CD4-positive, alpha-beta T cell treated with Interleukin-2 at 100 ng/mL for 4 hours (primary cell): ENCODE data around the gene TNKS1BP1.
A peak's percentile ranks its signal among the peaks of the same experiment; 100 is the strongest.
"Not testable (repeated sequence)": the region's sequence is repeated elsewhere in the genome, so short reads cannot be mapped to it uniquely, and the experiment has no call there.

ENCODE experiments used
- DNase-seq: peaks from one replicate; pipeline ENCODE4 v3.0.0-alpha.2; 2020; ENCODE audit warnings: low spot score

The TNKS1BP1 gene

DNA sequence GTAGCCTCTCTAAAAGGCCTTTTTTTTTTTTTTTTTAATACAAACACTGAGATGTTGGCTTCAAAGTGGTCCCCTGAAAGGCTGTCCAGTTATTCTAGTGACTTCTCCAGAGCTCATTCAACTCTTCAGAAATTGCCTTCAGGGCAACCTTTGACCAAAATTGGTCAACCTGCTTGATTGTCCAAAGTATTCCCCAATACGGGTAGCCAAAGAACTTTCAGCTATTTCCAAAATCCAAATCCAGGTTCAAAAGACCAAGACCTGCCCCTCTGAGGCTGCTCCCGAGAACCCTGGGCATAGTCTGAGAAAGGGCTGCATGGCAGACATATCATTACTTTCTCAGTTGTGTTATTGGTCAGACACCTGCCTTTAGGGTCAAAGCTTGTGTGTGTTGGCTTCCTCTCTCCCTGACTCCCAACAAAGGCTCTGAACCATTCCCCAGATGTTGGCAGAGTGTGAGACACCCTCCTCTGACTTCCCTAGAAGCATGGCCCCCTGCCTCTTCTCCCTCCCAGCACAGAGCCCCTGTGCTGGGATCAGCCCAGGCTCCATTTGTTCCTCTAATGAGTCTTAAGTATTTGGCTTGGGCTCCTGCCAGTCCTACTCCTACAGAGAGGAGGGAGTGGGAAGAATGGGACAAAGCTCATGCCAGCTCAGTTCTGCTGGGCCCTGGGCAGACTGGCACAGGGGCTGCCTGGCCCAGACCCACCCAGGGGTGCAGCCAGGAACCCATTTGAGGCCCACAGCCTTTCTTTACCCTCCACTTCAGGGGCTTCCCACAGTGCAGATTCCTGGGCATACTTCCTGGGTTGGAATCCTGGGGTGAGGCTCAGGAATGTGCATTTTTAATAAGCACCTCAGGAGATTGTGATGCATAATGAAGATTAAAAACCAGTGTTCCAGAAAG, 30.3 kb downstream of the TNKS1BP1 start:
- DNase-seq = no peak

DNA sequence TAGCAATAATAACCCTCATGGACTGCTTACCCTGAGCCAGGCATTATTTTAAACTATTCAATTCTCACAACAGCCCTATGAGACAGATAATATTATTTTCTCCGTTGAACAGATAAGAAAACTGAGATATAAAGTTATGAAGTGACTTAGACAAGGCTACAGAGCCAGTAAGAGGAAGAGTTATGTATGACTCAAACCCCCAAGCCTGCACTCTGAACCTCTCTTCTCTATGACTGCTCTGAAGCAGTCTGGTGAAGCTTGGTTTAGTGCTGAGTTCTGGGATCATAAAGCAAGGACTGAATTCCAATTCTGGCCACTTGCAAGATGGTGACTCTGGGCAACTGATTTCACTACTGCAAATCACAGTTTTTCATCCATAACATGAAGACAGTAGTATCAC, 34.5 kb downstream of the TNKS1BP1 start:
- no peak for DNase-seq

DNA sequence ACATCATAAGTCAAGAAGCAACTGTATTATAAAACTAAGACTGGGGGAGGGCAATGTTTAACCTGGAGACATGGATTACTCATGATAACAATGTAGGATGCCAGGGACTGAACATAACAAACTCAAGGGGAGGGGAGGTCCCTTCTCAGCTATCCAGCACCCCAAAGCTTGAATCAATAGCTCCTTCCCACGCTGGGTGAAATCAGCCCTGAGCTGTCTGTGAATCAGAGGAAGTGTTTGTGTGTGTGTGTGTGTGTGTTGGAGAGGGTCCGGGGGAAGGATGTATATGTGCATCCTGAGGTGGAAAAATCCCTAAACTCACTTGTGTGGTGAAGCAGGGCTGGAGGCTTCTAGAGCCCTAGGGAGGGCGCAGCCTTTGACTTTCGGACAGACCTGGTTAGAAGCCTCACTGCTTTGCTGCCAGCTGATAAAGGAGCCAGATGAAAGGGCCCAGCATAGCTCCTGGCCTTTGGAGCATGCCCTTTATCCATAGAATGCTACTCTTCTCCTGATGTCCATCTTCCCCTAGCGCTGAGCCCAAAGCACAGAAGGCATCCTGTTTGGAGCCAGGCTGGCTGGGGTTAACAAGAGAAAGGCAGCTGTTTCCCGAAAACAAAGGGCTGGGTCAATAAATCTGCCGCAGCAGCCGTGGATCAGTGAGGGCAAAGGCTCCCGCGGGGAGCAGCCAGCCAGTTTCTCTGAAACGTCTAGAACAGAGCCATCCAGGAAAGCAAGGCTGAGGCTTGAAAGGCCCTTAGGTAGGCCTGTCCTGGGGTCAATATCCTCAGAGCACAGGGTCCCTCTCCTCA, 35.8 kb downstream of the TNKS1BP1 start:
- DNase-seq = no peak

DNA sequence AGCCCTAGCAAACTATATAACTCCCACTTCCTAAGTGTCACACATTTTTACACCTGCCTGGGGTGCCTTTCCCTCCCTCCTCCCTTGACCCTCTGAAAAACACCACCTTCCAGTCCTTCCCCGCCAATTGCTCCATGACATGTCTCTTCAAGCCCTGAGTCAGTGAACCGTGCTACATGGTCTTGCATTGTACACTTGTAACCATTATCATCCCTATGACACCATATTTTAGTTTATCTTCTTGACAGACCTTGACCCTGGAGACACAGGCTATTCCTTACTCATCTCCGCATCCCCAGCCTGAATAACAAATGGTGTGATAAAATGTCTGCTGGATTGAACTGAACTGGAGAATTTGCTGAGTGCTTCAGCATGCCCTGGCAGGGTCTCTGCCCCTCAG, 36.9 kb downstream of the TNKS1BP1 start:
- DNase-seq = no peak

DNA sequence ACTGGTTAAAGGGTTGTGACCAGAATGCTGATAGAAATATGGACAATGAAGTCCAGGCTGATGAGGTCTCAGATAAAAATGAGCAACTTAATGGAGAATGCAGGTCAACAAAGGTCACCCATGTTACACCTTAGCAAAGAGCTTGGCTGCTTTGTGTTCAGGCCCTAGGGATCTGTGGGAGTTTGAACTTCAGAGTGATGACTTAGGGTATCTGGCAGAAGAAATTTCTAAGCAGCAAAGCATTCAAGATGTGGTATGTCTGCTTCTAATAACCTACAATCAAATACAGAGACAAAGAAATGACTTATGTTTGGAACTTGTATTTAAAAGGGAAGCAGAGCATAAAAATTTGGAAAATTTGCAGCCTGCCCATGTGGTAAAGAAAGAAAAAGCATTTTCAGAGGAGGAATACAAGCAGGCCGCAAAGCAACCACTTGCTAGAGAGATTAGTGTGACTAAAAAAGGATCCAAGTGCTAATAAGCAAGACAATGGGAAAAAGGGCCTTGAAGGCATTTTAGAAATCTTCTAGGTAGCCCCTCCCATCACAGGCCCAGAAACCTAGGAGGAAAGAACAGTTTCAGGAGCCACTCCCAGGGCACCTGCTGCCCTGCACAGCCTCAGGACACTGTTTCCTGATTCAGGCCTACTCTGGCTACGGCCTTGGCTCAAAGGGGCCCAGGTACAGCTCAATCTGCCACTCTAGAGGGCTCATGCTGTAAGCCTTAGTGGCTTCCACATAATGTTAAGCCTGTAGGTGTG, 41.3 kb downstream of the TNKS1BP1 start:
- DNase-seq = no peak

DNA sequence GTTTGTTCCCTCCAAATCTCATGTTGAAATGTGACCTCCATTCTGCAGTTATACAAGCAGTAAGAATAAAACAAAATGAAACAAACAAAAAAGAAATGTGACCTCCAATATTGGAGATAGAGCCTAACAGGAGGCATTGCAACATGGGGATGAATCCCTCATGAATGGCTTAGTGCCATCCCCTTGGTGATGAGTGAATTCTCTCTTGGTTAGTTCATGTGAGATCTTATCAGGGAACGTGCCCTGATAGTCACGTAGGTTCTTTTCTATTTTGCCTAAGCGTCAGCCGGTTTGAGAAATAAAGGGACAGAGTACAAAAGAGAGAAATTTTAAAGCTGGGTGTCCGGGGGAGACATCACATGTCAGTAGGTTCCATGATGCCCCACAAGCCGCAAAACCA, 43.2 kb downstream of the TNKS1BP1 start:
- DNase-seq = not testable (repeated sequence)

DNA sequence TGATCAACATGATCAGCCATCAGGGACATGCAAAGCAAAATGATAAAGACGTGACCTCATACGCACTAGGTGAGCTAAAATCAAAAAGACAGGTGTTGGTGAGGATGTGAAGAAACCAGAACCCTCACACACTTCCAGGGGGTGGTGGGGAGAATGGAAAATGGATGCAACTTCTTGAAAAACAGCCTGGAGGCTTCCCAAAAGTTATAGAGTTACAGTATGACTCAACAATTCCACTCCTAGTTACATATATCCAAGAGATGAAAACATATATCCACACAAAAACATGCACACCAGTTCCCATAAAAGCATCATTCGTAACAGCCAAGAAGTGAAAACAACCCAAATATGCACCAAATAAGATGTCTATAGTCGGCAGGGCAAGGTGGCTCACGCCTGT, 45.6 kb downstream of the TNKS1BP1 start:
- no peak for DNase-seq

DNA sequence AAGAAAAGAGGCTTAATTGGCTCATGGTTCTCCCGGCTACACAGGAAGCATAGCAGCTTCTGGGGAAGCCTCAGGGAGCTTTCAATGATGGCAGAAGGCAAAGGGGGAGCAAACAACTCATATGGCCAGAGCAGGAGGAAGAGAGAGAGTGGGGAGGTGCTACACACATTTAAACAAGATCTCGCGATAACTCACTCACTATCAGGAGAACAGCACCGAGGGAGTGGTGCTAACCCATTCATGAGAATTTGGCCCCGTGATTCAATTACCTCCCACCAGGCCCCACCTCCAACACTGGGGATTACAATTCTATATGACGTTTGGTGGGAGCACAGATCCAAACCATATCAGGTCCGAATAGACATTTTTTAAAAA, 46.0 kb downstream of the TNKS1BP1 start:
- no peak for DNase-seq

DNA sequence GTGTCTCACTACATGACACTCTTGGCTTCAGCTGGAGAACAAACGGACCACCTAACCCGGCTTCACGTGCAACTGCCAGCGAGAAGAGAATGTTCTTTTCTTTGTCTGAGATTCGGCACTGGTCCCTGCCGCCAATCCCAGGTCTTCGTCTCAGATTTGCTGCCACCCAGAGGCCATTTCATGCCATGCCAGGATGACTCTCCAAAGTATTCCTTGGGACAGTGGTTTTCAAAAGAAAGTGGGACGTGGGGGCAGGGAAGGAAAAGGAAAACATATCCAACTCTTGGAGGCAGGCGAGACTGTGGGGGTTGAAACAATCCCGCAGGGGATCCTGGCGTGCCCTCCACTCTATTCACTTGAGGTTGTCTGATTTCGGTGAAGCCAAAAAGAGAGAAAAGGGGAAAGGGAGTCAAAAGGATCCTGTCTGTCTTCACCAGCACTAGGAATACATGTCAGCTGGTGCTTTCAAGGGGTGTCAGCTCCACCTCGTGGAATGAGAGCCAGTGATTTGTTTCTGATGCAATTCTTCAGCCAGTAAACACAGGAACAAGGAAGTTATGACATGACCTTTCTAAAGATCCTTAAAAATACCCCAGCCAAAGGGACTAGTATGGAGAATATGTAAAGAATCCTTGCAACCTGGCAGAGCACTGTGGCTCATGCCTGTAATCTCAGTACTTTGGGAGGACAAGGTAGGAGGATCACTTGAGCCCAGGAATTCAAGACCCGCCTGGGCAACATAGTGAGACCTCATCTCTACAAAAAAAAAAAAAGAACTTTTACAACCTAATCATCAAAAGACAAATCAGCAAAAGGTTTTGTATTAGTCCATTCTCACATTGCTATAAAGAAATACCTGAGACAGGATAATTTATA, 46.7 kb downstream of the TNKS1BP1 start:
- DNase-seq = peak; percentile 16

DNA sequence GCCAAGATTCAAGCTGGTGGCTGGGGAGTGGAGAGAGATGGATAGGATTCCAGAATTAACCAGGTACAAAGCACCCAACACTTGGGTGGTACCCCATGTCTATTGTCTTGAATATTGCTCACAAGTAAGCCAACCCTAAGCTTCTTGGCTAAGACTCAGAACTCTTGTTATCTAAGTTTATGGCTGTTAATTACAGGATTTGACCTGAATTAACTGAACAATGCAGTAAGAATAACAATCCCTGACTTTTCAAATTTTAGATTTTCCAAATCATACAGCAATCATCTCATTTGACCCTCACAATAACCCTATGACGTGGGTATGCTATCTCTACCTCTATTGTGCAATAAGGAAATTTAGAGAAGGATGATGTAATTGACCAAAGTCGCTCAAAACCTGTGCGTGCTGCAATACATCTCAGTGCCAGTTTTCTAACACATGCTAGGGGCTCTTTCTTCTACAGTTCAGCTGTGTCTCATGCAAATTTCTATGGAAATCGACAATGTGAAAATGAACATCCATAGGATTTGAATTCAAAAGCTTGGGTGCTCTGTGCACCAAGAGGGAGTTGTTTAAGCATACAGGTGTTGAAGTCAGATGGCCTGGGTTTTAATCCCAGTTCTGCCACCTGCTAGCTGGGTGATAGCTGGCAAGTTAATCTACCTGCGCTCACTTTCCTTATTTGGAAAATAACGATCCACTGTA, 47.6 kb downstream of the TNKS1BP1 start:
- no peak for DNase-seq

DNA sequence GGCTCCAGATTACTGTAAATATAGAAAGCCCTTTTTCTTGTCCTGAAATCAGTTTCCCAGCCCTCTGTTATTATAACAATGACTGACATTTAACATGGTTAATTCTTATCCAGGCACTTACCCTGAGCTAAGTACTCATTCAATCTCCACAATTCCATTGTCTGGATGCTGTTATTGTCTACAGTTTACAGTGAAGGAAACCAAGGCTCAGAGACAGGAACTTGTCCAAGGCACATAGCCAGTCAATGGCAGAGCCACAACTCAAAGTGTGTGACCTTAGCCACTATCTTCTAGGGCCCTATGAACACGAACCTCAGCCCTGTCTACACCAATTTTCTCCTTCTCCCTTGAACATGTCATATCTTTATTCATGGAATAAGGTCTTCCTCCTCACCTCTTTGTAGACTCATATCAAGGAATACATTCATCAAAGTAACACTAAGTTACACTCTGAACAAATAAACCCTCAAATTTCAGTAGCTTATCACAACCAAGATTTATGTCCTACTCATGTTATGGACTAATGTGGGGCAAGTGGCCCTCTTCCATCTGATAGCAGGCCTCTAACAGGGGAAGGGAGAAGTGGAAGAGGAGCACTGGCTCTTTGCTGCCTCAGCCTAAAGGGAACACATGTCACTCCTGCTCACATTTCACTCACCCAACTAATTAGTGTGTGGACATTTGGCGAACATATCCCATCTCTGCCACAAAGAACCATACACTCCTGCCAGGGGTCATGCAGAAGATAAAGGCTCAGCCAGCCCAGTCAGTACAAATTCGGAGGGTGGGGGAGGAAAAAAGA, 48.4 kb downstream of the TNKS1BP1 start:
- DNase-seq = no peak

DNA sequence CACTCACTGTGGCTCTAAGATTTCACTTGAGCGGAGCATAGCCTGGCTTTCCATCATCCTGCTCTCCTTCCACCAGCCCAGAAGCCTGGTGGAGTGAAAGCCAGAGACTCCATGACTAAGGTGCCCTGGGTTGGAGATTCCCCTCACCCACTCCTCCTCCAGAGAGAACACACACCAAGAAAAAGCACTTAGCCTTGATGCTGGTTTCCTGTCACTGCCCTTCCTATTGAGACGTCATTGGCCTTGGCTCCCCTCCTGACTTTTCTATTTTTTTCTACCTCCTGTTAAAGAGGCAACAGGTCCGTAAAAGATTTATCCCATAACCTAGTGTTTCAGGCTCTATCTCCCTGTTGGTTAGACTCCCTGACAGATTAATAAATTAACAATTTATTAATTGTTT, 49.2 kb downstream of the TNKS1BP1 start:
- no peak for DNase-seq

DNA sequence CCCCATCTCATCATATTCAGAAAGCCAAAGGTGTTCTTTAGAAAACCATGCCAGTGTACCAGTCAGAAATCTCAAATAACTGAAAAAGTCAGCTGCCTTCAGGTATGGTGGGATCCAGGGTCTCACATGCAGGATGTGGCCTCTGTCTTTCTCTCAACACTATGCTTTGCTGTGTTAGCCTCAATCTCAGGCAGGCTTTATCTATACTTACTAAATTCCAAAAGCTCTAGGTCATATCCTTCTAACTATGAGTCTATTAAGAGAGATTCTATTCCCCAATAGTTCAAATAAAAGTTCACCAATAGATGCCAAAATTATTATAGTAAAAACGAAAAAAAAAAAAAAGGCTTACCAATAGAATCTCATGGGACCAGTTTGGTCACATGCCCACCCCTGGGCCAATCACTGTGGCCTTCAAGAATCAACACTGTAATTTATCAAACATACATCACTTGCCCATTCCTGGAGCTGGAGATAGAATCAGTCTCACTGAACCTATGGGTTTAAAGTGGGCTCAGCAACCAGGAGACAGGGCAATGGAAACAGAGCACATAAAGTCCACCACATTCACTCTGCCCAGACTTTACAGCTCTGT, 49.8 kb downstream of the TNKS1BP1 start:
- DNase-seq = no peak

DNA sequence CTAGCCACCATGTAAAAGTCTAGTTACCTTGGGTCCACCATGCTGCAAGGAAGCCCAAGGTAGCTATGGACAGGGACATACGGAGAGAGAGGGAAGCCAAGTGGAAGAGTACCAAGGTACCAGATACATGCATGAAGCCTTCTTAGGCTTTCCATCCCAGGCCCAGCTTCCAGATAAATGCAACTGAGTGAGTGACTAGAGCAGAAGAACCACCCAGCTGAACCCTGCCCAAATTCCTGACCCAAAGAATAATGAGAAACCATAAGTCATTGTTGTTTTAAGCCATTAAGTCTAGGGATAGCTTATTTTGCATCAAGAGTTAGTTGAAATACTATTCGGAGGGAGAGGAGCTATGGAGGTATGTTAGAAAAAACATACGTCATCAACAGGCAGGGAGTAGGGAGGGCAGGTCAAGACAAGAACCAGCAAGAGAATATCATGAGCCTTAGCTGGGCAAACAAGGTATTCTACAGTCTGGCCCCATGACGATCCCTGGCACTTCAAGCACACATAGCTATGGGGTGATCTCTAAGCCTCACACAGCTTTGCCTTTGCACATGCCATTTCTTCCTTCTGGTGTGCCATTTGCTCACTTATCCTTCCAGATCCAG, 51.2 kb downstream of the TNKS1BP1 start:
- DNase-seq = no peak

DNA sequence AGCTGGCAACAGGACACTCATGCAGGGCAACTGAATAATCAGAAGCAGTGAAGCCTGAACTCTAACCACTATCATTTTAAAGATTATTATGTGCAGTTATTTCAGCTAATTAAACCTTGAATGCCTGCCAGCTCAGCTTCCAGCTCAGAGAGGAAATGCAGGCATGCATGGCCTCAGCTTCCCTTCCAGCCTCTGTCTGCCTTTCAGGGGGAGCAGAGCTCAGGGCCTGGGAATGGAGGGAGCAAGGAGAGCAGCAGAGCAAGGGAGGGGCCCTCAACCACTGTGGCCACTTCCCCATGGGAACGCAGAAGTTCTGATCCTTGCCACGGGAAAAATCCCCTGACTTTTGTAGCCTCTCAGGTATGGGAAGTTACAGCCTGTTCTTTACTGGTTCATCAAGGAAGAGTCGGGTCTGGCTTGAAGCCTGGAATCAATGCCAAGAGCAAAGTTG, 55.2 kb downstream of the TNKS1BP1 start:
- no peak for DNase-seq

DNA sequence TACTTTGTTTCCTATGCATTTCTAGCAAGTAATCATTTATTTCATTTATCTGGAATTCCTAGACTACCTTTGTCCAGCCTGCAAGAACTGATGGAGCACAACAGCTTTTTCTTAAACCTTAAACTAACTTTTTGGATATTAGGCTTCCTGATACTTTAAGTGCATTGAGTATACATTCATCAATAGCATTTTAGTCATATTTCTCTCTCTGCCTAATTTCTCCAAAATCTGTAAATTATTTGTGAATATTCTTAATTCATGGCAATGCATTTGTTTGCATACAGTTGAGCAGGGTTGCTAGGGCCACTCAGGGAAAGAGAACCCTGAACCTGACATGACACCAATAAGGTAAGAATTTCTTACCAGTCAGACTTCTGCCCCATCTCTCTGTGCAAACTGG, 58.6 kb downstream of the TNKS1BP1 start:
- no peak for DNase-seq

DNA sequence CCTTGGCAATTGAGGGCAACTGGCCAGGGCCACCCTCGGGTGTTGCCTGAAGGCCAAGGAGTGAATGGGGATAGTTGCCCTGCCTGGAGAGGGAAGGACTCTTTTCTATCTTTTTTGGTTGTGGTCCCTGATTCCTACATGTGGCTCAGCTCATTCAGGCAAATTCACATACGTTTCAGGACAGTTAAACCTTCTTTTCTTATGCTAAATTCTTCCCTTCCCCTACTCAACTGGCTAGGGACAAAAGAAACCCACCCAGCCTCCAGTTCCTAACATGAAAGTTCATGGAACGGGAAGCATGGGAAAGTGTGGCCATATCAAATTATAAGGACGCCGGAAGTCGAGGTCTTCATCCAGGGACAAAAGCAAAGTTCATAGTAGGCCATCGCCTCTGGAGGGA, 61.4 kb downstream of the TNKS1BP1 start:
- DNase-seq = no peak

DNA sequence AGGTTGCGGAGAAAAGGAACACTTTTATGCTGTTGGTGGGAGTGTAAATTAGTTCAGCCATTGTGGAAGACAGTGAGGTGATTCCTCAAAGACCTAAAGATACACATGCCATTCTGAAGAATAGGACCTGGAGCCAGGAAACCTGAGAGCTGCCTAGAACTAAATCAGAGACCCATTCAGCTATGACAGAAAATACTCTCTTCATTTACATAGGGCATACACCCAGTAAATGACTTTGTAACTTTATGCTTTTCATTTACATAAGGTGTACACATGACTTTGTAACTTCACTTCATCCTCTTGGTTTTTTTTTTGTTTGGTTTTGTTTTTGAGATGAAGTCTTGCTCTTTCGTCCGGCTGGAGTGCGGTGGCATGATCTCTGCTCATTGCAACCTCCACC, 62.6 kb downstream of the TNKS1BP1 start:
- DNase-seq = no peak
